B cell (primary cell): ENCODE results near the gene NRN1.
"Not testable (repeated sequence)": the region's sequence is repeated elsewhere in the genome, so short reads cannot be mapped to it uniquely, and the experiment has no call there.

Experiments
- CTCF ChIP-seq: fragments of 200-600 bp; IDR thresholded peaks from one replicate; pipeline ENCODE4 v1.8.0; 2022; ENCODE audit warnings: antibody characterized with exemption, mild to moderate bottlenecking
- EZH2 ChIP-seq: IDR thresholded peaks from 2 replicates; pipeline ENCODE4 v1.6.1; 2012; ENCODE audit warnings: borderline replicate concordance, low read depth, mild to moderate bottlenecking, moderate library complexity, low read length; ENCODE audit not compliant: insufficient read depth, poor library complexity, severe bottlenecking

GRCh38 chr6:6022841-6023240 is 16.1 kb upstream of the NRN1 start:
- not testable (repeated sequence) for TF ChIP-seq CTCF, EZH2
